ENCODE results near the gene WASF1.

DNA sequence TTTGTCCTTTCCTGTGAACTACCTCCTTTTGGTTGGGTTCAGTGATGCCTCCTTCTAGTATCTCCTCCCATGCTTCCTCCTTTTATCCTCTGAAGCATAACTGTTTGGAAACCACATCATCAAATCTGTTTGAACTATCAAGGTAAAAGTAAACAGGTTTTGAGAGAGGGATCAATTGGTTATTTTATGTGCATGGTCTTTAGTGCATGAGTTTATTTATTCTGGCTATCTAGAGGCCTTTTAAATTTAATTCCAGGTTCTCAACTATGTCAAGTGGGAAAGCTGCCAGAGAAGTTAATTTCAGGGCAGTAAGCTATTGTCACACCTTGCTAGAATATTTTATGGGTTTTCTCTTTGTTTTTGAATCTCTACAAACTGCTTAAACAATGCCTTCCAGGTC is 54.1 kb downstream of the WASF1 start:
- TF ChIP-seq ZNF114 (CRISPR knock-in tag; IDR thresholded peaks at IDR 0.05): no peak
- no peak for TF ChIP-seq CTCF (conservative IDR thresholded peaks at IDR 0.05; ENCODE audit: low read depth in 2 of 2)
- TF ChIP-seq EZH2 (IDR thresholded peaks at IDR 0.05; ENCODE audit: low read depth, unreplicated experiment): no peak
- no peak for TF ChIP-seq EZH2phosphoT487 (IDR thresholded peaks at IDR 0.05; ENCODE audit: unreplicated experiment)
- TF ChIP-seq STAT1 (IDR thresholded peaks at IDR 0.05; ENCODE audit: unreplicated experiment): no peak
- TF ChIP-seq, protein P1, sequence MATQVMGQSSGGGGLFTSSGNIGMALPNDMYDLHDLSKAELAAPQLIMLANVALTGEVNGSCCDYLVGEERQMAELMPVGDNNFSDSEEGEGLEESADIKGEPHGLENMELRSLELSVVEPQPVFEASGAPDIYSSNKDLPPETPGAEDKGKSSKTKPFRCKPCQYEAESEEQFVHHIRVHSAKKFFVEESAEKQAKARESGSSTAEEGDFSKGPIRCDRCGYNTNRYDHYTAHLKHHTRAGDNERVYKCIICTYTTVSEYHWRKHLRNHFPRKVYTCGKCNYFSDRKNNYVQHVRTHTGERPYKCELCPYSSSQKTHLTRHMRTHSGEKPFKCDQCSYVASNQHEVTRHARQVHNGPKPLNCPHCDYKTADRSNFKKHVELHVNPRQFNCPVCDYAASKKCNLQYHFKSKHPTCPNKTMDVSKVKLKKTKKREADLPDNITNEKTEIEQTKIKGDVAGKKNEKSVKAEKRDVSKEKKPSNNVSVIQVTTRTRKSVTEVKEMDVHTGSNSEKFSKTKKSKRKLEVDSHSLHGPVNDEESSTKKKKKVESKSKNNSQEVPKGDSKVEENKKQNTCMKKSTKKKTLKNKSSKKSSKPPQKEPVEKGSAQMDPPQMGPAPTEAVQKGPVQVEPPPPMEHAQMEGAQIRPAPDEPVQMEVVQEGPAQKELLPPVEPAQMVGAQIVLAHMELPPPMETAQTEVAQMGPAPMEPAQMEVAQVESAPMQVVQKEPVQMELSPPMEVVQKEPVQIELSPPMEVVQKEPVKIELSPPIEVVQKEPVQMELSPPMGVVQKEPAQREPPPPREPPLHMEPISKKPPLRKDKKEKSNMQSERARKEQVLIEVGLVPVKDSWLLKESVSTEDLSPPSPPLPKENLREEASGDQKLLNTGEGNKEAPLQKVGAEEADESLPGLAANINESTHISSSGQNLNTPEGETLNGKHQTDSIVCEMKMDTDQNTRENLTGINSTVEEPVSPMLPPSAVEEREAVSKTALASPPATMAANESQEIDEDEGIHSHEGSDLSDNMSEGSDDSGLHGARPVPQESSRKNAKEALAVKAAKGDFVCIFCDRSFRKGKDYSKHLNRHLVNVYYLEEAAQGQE (IDR thresholded peaks at IDR 0.05; ENCODE audit: unreplicated experiment): no peak
- TF ChIP-seq ZNF331 (CRISPR knock-in tag; IDR thresholded peaks at IDR 0.05; ENCODE audit: low read depth): no peak

All from GM23338 (cell line).